GM08714 (cell line): Measurements from ENCODE around the gene KRTAP3-2.

ENCODE experiments used
- H3K4me3 ChIP-seq: fragments of 200-500 bp; sonication (Bioruptor generic); 2 replicates; pipeline ENCODE4 v1.5.1; 2014; ENCODE audit warnings: mild to moderate bottlenecking, low read length, inconsistent platforms
- ZNF274 ChIP-seq: IDR thresholded peaks from 2 replicates; pipeline ENCODE4 v1.6.1; 2012; ENCODE audit warnings: mild to moderate bottlenecking, low read depth, low read length

The KRTAP3-2 gene

DNA sequence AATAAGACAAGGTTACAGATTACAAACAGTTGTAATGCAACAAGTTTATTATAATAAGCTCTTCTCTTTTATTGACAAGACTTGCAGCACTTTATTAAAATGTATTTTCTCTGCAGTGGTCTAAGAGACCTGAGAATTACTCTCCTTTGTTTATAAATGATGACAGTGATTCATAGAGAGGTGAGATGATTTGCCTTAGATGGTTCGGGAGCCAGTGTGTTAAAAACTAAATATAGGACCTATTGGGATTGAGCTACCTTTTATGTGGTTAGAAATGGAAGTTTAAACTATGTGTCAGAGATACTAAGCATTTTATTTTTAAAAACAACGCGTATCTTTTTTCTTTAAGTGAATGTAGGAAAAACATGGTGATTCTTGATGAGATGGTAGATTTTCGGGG lies 2.9 kb downstream of the KRTAP3-2 start:
- no peak overlapping the region for H3K4me3 ChIP-seq
- TF ChIP-seq ZNF274: no peak

DNA sequence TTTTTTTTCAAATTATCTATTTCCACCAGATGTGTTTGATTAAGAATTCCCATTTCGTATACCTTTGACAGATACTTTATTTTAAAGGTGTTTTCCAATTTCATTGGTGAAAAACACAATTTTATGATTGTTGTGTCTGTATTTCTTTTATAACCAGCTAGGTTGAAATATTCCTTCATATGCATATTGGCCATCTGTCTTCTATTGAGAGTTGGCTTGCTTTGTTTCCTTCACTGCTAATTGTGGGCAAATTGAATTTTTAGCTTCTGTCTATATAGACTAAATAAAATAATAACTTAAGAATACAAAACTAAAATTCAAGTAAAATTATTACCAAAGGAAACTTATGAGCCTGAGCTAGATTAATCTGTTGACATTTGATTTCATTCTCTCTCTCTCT lies 4.6 kb downstream of the KRTAP3-2 start:
- TF ChIP-seq ZNF274: no peak
- no peak overlapping the region for H3K4me3 ChIP-seq

DNA sequence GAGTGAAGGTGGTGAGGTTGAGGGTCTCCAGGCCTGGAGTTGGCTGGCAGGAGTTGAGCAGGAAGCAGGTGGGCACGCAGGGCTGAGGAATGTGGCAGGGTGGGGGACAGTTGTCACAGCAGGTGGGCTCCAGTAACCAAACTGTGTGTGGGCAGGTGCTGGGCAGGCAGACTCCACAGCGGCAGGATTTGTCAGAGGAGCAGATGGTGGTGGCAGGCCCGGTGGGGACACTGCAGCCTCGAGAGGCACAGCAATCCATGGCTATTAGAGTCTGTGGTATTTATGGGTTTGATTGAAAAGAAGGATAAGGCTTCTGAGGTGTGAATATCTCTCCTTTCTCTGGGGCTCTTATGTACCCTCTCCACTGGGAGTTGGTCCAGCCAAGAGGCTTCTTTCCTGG lies 5.9 kb downstream of the KRTAP3-2 start, which contains the start of gene KRTAP3-3:
KRTAP3-3 (minus strand) TSS at position 326 of the 400 bp plus-strand sequence; CDS start at position 259, 67 bp downstream.
- H3K4me3 ChIP-seq: no peak within 1 kb of the TSS
- no peak for TF ChIP-seq ZNF274

DNA sequence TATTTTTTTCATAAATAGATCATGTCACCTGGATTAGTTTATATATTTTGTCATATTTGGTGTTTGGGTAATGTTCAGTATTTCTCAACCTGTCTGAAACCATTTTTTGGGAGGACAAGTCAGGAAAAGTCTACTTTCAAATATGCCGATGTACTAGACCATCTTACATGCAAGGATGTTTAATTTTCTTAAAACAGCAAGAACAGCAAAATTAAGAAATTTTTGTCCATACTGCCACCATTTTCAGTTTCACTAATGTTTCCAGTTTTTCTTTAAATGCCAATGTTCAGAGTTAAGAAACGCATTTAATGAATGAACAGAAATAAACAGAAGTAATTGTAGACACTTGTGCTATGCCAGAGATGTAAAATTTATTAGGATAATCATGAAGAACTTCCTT lies 6.6 kb downstream of the KRTAP3-2 start:
- no peak for TF ChIP-seq ZNF274
- no peak overlapping the region for H3K4me3 ChIP-seq

DNA sequence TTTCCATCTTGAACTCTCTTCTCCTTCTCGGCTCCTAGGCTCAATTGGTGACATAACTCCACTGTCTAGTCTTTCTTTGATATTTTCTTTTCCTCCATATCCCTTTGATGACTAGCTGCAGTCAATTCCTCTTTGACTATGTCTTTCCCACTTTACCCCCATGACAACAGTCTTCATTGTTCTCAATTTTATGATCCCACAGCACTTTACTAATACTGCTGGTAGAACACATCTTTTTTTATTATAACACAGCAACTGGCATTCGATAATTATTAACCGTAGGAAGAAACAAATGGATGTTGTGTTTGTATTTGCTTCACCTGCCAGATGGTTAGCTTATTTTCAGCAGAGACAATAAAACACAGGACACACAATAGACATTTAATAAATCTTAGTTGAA lies 7.0 kb downstream of the KRTAP3-2 start:
- H3K4me3 ChIP-seq: no peak overlapping the region
- no peak for TF ChIP-seq ZNF274

DNA sequence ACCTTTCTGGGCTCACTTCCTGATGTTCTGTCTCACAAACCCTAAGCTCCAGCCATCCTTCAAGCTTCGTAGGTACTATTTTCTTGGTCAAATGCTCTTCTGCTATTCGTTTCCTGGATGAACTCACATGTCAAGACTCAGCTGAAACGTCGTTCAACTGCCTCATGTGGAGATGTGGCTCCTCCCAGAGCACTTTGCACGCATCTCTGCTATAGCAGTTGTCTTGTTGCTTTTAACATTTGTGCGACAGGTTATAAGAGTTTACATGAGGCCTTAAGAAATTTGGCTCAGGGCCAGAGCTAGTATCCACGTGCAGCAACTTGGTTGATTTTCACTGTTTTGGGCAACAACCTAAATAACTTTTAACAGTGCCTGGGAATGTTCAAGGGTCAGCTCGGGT lies 12.8 kb downstream of the KRTAP3-2 start:
- no peak overlapping the region for H3K4me3 ChIP-seq
- no peak for TF ChIP-seq ZNF274

DNA sequence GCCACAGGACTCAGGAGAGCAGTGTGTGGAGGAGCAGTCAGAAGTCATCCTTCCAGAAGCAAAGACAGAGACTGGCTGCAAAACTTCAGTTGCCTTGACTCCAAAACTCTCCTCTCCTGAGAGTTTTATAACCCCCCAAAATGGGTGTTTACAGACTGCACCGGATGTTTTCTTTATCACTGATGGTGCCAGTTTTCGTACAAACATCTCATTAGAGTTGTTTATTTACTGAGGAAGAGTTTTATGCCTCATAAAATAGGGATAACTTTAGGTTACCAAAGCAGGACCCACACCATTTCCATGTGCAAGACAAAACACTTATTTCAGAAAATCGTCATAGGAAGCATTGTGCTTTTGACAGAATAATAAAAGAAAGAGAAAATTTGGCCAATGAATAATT lies 15.5 kb downstream of the KRTAP3-2 start, which contains the start of gene KRT40:
KRT40 (minus strand) TSS at position 101 of the 400 bp plus-strand sequence; CDS start at position 48, 53 bp downstream.
- no peak within 1 kb of the TSS for H3K4me3 ChIP-seq
- no peak for TF ChIP-seq ZNF274

DNA sequence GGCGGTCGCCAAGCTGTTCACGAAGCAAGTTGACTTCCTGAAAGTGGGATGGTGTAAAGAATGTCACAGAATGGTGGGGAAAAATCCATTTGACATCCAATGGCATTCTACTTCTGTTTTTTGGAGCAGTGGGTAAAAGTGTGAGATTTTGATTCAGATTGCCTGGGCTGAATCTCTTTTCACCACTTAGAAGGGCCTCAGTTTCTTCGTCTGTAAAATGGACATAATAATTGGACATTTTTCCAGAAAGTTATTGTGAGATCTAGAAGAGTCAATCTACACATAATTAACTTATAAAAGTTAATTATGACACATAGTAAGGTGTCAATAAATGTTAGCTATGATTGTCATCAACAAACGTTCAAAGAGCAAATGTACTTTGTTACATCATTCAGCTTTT lies 18.6 kb downstream of the KRTAP3-2 start:
- no peak overlapping the region for H3K4me3 ChIP-seq
- no peak for TF ChIP-seq ZNF274

DNA sequence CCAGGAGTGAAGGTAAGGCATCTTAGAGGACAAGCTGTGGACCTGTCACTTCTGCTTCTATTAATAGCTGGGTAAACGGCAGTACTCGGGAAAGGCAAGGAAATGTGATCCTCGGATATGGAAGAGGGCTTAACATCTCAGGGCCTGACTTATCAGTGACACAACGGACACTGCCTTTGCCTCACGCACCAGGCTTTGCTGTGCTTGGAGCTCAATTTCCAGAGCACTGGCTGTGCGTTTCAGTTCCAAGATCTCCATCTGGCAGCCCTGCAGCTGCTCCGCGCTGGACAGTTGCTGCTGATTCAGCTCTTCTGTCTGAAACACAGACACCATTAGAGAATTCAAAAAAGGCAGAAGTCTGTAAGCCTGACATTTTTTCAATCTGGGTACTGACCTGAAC lies 19.1 kb downstream of the KRTAP3-2 start:
- no peak for TF ChIP-seq ZNF274
- no peak overlapping the region for H3K4me3 ChIP-seq

DNA sequence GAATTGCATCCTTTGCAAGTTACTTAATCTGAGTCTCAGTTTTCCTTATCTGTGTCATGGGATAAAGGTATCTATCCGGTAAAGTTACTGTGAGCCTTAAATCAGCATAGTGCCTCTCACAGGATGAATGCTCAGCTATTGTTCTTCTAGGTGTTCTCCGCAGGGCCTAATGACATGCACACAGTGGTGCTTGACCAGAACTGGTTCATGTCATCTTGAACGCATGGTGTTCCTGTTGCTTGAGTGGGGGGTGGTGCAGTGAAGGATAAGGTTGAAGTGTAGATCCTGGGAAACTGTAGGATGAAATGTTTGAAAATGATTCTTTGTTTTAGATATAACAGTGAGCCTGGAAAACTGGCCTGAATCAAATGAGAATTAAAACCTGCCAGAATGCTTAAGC lies 19.6 kb downstream of the KRTAP3-2 start:
- H3K4me3 ChIP-seq: no peak overlapping the region
- TF ChIP-seq ZNF274: no peak

DNA sequence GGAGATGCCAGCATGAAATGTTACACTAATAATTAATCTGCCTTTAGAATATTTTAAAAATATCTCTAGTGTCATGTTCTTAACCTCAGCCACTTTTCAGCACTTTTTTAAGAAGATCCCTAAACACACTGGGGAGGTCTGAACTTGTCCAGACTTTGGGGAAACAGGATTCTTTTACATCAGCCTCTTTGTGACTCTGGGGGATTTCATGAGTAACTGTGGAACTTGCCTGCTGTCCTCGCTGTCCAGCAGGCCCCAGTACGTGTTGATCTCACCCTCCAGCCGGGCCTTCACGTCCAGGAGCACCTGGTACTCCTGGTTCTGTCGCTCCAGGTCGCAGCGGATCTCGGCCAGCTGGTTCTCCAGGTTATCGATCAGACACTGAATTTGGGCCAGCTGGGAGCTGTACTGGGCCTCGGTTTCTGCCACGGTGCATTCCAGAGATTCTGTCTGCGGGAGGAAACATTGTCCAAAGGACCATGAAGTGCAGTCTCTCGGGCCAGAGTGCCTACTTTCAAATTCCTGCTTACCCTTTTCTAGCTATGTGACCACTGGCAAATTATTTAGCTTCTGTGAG lies 21.0 kb downstream of the KRTAP3-2 start:
- H3K4me3 ChIP-seq: no peak overlapping the region
- no peak for TF ChIP-seq ZNF274

DNA sequence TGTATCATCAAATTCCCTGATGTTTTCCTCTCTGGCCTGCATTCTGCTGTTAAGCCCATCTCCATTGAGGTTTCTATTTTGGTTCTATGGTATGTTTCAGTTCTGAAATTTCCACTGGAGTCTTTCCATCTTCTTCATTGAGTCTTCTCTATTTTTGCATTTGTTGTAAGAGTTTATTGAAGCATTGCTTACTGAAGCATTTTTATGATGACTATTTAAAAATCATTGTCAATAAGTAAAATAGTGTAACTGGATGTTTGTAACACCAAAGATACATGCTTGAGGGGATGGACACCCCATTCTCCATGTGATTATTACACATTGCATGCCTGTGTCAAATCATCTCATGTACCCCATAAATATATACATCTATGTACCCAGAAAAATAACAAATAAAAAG lies 24.2 kb downstream of the KRTAP3-2 start:
- no peak for TF ChIP-seq ZNF274
- H3K4me3 ChIP-seq: no peak overlapping the region

DNA sequence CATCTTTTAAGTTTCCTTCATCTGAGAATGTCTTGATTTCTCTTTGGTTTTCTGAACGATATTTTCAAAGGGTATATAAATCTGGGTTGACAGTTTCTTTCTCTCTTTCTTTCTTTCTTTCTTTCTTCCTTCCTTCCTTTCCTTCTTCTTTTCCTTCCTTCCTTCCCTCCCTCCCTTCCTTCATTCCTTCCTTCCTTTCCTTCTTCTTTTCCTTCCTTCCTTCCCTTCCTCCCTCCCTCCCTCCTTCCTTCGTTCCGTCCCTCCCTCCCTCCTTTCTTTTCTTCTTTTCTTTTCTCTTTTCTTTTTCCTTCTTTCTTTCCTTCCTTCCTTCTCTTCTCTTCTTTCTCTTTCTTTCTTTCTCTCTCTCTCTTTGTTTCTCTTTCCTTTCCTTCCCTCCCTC lies 25.3 kb downstream of the KRTAP3-2 start:
- no peak for TF ChIP-seq ZNF274
- H3K4me3 ChIP-seq: no peak overlapping the region

DNA sequence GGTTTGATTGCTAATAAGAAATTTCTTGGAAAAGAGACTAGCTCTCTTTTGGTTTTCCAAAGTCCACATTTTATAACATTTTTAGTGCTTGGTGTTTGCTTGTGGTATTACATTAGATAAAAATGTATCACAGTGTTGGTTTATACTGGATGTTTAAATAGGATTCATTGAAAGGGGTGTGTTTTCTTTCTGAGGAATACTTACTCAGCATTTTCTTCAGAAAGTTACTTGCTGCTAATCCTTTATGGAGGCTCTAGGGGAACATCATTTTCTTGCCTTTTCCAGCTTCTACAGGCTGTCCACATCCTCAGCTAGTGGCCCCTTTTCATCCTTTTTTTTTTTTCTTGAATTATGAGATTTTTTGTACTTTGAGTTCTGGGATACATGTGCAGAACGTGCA lies 32.1 kb downstream of the KRTAP3-2 start:
- H3K4me3 ChIP-seq: no peak overlapping the region
- TF ChIP-seq ZNF274: no peak

DNA sequence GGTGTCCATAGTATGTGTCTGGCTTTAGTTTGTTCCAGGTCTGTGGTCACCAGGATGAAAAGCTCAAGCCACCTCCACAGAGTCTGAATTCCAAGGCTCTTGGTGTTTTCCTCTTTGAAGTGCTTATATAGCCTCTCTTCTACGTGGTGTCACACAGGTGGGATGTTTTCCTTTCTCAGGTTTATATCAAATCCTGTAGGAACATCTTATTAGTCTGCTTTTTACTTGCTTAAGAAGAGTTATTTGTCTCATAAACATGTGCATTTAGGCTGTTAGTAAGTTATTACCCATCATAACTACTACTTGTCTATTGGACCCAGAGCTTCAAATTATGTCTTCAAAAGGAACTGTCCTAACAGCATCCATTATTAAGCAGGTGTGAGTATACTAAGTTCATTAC lies 32.9 kb downstream of the KRTAP3-2 start, which contains the start of gene KRT39:
KRT39 (minus strand) TSS at position 101 of the 400 bp plus-strand sequence; CDS start at position 9, 92 bp downstream.
- no peak within 1 kb of the TSS for H3K4me3 ChIP-seq
- TF ChIP-seq ZNF274: no peak

DNA sequence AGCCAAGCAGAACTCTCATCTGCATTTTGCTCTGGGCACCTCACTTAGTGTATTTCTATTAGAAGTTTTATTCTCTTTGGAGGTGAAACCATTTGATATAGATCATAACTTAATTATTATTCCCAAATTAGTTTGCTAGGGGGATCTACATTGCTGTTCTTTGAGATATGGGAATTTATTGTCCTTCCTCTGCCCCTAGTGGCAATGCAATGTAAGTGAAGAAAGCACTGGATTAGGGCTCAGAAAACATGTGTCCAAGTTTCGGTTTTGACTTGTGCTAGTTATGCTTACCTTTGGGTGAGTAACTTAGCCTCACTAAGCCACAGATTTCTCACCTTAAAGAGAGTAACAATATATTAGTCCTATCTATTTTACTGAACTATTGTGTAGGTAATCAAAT lies 35.9 kb downstream of the KRTAP3-2 start:
- H3K4me3 ChIP-seq: no peak overlapping the region
- TF ChIP-seq ZNF274: no peak

DNA sequence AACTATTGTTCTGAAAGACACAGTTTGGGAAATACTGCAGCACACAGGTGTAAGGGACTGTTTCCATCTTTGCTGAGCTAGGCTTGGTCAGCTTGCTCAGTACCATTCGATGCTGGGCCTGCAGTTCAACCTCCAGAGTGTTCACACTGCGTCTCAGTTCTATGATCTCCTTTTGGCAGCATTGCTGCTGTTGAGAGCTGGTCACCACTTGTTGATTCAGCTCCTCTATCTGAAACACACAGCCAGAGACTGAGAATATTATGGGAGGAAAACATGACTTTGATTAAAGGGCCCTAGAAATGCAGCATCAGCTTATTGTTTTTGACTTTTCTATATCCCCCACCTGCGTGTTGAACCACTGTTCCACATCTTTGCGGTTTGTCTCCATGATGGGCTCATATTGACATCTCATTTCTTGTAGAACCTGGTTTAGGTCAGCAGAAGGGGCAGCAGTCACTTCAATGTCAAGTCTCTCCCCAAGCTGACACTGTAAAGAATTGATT lies 37.6 kb downstream of the KRTAP3-2 start:
- H3K4me3 ChIP-seq: no peak overlapping the region
- no peak for TF ChIP-seq ZNF274
